RPMI7951 (cell line): ENCODE measurements around the gene KANSL3. TPM values are rescaled to one million over a fixed set of nuclear protein-coding genes. Genes with fewer than 3 reads are reported as not detected.
"Not testable (repeated sequence)": the region's sequence is repeated elsewhere in the genome, so short reads cannot be mapped to it uniquely, and the experiment has no call there.

Experiments used
- DNase-seq: peaks from one replicate; pipeline ENCODE4 v3.0.0-alpha.2; 2012; ENCODE audit warnings: low read depth
- total RNA-seq: library from RNA; depleted of rRNA; stranded (reverse); fragments of >200 nt; shearing (Covaris generic); gene quantifications from 2 replicates; pipeline ENCODE4 v1.2.3, GENCODE V29; 2014

Gene KANSL3
- total RNA-seq, 1 experiment from 2014 or later = 25.4 TPM

DNA sequence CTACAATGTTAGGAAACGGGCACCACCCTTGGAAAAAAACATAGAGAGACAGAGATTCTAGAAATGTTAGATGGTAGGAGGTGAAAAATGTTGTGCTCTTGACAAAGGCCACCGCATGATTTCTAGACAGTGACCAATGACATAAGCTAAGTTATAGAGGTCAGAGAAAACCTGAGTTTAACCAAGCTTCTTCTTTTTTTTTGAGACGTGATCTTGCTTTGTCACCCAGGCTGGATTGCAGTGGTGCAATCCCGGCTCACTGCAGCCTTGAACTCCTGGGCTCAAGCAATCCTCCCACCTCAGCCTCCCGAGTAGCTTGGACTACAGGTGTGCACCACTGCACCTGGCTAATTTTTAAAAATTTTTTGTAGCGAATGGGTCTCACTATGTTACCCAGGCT is 17.4 kb upstream of the KANSL3 start:
- no peak for DNase-seq

DNA sequence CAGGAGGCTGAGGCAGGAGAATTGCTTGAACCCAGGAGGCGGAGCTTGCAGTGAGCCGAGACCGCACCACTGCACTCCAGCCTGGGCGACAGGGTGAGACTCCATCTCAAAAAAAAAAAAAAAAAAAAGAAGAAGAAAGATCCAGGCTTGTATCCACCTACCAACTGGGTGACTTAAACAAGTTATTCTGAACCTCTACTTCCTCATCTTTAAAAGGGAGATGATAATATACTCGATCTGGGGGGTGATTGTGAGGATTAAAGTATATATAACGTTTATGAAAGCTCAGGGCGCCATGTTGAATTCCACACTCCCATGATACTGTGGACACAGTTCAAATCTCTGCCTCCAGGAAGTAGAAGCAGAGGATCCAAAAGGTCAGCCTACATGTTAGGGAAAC is 16.7 kb upstream of the KANSL3 start:
- not testable (repeated sequence) for DNase-seq

DNA sequence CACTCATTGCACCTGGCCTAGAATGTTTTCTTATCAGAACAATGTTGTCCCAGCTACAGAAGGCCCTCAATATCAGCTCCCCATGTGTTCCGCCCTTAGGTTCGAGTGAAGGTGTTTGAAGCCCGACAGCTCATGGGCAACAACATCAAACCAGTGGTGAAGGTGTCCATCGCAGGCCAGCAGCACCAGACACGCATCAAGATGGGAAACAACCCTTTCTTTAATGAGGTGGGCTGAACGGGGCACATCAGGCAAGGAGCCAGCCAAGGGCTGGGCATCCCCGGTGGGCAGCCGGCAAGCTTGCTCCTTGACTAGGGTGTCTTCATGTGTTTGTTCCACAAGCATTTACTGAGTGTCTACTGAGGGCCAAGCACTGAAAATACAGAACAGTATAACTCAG is 13.7 kb upstream of the KANSL3 start:
- no peak for DNase-seq

DNA sequence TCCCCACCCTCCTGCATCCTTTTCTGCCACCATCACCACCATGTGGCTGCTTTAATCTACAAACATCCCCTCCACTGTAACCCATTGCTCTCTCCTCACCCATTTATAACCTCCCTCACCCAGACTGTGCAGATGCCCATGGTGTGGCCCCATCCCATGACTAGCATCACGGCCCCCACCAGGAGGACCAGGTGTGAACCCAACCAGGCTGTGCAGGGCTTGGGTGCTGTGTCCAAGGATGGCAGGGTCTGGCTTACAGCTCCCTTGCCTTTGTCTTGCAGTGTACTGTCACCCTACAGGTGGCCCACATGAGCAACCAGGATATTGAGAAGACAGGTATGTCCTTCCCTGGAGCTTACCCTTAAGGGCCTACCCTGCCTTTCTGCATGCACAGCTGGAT is 11.2 kb upstream of the KANSL3 start:
- DNase-seq = no peak

DNA sequence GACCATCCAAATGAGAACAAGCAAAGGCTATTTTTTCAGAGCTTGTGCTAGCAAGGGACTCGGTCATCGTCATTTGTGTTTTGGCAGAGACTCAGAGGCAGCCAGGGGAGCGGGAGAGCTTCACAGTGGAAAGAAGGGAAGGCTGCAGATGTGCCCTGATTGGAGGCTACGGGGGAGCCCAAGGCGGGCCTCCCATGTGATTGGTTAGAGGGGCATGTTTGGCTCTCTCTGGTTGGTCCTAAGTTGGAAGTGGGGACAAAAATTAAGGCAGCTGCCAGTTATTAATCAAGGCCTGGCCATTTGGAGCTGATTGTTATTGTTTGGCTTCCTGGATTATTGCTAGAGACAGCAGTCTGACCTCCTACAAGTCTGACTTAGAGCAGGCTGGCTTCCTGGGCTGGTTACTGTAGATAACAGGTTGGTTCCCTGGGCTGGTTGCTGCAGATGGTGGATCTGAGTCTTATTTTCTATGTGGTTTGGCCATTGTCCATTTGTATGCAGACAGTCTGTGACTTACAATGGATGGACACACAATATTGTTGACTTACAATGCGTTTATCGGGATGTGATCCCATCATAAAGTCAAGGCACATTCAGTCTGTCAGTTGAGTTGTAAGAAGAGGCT is 10.3 kb upstream of the KANSL3 start:
- no peak for DNase-seq

DNA sequence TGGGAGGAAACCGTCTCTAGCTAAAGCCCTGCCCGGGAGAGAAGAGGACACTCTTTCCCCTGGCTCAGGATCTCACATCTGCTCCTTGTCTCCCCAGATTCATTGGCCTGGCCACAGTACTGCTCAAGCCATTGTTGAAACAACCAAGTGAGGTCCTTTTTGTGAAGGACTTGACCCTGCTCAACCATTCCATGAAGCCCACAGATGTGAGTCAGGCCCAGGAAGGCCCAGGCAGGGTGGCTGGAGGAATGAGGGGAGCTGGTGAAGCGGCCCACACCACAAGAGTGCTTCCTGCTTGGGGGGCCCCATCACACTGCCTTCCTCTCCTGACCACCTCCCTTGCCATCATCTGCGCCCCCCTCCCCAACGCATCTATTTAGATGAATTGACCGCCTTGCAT is 9.6 kb upstream of the KANSL3 start:
- DNase-seq = no peak

DNA sequence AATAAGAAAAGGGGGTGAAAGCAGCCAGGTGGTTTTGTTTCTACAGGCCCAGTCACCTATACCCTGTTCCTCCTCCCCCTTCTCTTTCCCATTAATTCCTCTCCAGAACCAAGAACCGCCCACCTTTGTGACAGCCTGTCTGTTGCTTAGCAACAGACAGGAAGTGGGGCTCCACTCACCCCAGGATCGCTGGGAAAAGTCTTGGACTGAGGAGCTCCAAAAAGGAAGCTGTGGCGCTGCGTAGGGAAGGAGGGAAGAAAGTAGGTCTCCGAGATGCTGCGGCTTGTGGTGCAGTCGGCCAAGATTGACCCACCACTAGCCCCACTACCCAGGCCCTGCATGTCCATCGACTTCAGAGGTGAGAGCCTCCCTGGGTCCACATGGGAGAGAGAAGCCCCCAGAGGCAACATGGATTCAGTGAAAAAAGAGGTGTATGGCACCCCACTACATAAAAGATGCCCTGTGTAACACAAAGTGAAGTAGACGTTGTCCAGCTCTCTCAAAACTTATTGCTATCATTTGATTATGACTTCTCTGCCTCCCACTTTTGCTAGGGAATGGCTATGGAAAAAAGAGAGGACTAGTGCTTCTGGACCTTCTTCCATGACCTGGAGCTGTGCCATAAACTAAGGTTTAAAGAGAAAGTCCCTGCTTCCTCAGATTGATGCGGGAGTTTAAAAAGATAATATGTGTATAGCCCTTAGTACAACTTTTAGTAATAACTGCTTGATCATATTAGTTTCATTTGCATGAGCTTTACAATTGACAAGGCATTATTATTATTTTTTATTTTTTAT is 4.7 kb upstream of the KANSL3 start, which contains the start of gene FER1L5:
Gene FER1L5 (plus strand): TSS at position 201 of the 797 bp plus-strand sequence. CDS start 73 bp downstream, at position 274.
- peak; percentile 31 for DNase-seq

DNA sequence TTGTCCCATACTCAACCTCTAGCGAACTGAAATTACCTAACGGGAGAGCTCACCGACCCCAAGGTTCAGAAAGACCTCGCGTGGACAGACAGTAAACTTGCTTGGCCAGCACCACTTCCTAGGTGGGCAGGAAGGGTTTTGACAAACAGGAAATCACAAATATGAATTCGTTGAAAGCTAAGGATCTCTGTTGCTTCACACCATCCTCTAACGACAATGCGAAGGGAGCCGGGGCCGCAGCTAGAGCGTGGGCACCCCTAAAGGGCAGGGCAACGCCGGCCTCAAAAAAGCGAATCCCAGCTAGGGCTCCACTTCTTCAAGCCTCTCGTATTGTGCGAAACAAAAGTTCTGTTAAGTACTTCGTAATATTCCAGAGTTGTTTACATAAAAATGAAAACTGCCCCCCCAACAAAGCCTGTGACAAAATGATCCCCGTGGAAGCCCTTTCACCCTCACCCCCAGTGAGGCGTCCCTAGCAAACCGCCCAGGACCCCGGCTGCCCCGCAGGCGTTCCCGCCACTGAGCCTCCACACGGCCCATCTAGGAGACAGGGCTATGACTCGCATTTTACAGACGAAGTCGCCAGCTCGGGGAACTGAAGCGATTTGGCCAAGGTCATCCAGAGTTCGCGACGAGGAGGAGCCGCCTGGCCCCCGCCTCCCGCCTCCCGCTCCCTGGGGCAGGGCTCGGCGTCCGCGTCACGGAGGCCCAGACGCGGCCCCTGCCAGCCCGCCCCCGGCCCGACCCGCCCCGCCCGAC is 548 bp downstream of the KANSL3 start:
- DNase-seq = peak; percentile 95

DNA sequence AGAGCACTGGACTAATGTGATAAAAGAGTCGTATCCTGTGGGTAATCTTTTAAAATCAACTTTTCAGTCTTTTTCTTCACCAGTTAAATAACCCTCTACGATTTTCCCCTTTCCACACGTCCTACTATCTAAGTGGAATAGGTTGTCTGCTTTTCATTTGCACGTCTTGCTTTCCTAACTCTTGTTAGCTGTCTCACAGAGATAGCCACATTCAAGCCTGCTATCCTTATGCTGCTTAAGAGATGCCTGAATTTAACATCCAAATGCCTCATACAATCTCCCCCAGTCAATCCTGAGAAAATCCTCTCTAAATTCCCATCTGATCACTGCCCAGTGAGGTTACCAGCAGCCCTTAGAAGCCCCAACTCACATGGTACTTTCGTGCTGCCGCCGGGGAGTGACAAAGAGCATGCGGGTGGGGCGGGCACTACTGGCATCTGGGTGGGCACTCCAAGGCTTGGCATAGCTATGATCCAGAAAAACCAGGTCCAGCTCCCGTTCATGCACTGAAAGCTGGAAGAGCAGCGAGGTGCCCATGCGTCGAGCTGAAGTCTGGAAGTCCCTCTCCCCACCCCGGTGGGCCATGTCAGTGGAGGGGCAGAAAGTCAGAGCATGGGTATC is 1.5 kb downstream of the KANSL3 start:
- peak; percentile 31 for DNase-seq

DNA sequence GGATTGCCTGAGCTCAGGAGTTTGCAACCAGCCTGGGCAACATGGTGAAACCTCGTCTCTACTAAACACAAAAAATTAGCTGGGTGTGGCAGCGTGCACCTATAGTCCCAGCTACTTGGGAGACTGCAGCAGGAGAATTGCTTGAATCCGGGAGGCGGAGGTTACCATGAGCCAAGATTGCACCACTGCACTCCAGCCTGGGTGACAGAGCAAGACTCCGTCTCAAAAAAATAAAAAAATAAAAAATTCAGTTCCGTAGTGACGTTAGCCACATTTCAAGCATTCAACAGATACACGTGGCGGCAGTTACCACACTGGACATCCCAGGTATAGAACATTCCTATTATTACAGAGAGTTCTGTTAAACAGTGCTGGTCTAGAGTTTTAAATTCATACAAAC is 4.5 kb downstream of the KANSL3 start:
- DNase-seq = no peak

DNA sequence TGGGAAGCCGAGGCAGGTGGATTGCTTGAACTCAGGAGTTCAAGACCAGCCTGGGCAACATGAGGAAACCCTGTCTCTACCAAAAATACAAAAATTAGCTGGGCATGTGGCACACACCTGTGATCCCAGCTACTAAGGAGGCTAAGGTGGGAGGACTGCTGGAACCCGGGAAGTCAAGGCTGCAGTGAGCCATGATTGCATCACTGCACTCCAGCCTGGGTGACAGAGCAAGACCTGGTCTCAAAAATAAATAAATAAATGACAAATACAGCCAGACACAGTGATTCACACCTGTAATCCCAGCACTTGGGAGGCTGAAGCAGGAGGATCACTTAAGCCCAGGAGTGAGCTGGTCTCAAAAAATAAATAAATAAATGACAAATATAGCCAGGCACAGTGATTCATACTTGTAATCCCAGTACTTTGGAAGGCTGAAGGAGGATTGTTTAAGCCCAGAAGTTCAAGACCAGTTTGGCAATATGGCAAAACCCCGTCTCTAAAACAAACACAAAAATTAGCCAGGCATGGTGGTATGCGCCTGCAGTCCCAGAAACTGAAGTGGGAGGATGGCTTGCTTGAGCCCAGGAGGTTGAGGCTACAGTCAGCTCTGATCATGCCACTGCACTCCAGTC is 6.2 kb downstream of the KANSL3 start:
- peak; percentile 42 for DNase-seq

DNA sequence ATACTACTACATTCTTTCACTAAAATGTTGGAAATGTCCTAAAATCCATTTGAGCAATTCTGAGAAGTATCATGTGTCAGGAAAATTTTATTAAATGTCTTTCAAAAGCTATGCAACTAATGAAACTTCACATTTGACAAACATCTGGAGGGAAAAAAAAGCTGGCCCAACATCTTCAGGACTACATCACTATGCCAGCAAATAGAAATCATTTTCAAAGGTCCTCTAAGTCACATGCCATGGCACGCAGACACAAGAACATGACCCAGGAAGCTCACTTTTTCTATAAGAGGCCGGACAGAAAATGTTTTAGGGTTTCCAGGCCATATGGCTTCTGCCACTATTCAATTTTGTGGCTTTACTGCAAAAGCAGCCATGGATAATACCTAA is 11.6 kb downstream of the KANSL3 start:
- no peak for DNase-seq

DNA sequence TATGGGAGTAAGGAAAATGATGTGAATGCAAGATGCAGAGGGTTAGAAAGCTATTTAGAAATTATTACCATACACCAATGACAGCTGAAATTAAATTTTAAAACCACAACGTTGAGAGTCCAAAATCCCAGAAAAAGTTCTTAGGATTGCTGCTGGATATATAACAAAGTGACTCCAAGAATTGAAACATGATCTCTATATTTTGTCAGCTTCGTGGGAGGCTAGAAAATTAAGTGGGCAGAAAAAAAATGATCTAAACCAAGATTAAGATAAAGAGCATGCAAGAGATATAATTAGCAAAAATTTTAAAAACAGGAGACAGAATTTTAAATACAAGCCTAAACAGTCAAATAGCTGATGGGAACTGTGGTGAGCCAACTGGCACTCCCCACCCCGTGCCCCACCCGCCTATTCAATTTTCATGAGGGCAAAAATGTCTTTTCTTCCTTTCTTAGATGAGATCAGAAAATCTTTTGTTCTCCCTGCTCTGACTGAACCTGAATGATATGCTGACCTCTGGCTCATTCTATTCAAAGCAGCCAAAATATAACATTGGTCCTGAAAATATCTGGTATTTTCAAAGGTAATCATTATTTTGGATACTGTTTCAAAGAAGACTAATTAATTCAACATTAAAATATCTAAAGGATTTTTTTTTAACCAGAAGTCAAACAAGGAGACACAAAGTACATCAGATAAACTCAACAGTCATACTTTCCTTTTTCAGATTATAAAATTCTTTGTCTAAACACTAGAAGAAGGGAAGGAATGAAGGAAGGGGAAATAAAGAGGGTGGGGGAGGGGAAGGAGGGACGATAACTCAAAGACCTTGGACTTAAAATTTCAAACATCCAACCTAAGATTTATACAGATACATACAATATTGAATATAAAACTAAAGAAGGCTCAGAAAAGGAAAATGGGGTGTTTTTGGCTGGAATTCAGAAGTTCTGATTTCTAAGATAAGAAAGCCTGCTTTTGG is 12.2 kb downstream of the KANSL3 start:
- DNase-seq = no peak

DNA sequence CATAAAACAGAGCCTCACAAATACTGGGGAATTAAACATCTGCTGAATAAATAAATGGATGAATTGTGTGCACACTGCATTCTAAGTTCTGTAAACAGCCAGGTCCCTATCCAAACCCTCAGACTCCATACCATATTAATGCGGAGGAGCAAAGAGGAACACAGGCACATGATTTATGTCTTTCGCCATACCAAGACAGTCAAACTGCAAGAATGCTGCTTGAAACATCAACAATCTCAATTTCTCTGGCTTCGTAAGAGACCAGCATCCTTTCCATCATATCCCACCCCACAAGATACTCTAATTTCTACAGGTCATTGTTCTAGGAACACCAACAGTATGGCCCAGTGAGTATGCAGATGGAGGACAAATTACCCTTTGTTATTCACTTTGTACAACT is 15.0 kb downstream of the KANSL3 start:
- DNase-seq = no peak

DNA sequence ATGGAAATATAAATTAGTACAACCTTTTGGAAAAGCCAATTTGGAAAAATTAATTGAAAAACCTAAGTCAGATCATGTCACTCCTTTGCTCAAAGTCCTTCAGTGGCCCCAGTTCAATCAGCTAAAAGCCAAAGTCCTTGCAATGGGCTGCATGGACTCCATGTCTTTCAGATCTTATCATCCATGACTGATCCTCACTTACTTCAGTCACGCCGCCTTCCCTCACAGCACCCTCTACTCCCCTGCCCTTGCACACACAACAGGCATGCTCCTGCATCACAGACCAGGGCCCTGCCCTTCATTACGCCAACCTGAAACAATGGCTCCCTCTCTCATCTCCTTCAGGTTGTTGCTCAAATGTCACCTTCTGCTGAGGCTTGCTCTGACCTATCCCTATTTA is 15.6 kb downstream of the KANSL3 start:
- DNase-seq = no peak

DNA sequence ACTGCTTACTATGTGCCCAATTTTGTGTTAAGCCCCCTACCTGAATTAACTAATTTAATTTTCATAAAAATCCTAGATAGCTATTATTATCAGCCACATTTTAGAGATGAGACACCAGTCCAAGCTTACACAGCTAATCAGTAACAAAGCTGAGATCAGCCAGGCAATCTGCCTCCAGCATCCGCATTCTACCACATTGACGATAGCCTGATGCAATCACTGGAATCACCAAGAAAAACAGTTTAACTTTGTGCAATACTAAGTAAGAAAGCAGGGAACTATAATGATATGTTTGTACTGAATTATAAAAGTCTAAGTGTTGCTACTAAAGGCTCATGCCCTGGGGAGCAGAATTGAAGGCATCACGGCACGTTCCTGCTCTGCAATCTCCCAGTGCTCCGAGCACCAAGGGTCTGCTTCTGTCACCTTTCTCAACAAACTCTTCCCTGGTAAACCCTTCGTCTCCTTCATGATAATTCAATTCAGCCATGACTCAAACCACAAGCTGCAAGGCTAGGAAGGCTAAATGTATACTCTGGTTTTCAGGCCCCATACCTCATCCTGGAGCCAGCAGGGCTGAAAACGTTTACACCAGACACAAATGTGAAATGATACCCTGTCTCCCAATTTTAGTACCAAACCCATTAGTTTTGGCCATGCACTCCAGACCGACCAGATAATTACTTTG is 19.4 kb downstream of the KANSL3 start:
- DNase-seq = no peak

DNA sequence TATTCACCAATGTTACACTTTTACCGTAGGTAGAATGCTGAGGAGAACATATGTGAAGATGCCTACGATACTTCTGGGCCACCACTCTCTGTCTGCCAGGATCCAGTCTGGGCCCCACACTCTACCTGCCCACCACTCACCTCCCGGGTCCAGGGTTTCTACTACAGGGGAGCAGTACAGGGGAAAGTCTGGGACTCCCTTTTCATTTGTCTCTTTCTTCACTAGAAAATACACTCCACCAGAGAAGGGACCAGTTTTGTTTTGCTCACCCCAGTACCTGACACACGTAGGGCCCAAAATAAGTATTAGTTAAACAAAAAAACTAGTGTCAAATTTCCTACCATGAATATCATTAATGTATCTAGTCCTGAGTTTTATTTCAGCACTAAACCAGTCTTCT is 21.1 kb downstream of the KANSL3 start:
- no peak for DNase-seq

DNA sequence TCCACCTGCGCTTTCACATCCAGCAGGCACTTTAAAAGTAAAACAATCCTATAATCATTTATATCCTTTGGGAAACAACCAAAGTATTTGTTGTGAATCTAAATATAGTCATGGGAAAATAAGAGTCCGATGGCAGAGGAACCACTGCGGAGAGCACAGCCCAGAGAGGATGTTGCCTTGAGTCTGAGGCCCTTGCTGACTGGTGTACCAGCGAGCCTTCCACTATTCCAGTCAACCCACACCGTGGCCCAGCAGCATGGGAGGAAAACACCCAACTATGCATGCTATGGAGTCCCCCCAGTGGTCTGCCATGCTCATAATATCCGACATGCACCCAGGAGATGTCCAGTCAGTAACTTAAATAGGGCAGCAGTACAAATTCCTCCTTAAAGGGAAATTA is 21.6 kb downstream of the KANSL3 start:
- DNase-seq = no peak

DNA sequence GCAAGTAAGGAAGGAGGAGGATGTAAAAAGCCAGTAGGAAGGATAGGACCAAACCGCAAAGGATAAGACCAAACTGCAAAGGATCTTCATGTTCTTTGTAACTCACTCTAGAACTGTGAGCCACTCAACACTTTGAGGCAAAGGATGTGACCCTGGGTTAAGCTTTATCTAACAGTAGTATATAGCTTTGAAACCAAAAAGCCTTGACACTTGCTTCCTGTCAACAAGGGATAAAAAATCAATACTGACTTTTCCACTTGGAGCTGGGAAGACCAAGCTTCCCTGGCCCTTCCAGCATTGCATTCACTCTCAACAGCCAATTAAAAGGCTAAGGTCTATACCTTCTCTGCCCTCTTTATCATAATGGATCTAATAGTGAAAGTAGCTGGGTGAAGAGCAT is 22.0 kb downstream of the KANSL3 start:
- no peak for DNase-seq
